SIG-M5 (cell line): ENCODE data around the gene C19orf12.
"Not testable (repeated sequence)": the region's sequence is repeated elsewhere in the genome, so short reads cannot be mapped to it uniquely, and the experiment has no call there.

ENCODE experiments used
- DNase-seq: peaks from one replicate; lab custom pipeline; 2025; lab: John Stamatoyannopoulos, UW

C19orf12 gene

DNA sequence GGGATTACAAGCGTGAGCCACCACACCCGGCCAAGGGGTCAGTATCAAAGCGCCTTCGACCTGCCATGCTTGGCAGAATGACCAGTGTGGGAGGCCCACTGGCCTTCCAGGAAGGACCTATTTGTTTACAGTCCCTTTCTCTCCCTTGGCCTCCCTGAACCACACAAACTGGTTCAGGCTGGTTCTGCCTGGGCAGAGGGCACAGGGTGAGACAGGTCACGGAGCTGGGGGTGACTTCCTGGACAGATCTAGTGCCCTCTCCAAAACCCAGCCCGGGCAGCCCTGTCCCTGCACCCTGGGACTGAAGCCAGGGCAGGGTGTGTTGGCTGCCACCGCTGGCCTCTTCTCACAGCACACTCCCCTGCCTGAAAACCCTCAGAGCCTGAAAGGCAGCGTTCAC, 38.5 kb downstream of the C19orf12 start:
- DNase-seq = no peak

DNA sequence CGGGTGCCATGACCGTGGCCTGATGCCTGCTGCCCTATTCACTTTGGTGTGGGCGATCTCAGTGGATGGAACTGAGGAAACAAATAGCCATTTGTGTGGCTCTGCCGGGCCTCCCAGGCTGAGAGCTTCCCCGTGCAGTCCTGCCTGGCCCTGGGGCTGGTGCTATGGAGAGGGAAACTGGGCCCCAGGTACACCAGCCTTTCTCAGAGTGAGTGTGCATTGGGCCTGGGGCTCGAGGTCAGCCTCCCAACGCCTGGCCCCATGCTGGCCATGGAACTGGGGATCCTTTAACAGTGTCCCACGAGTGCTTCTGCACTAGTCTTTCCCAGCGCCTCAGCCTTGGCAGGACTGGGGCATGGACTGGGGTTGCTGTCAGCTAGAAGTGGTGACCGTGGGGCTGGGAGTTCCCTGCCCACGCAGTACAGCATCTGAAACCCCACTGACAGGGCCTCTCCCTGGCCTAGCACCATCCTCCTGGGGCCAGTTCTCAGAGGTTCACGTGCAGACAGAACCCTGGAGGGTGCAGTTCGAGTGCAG, 39.3 kb downstream of the C19orf12 start:
- DNase-seq = no peak

DNA sequence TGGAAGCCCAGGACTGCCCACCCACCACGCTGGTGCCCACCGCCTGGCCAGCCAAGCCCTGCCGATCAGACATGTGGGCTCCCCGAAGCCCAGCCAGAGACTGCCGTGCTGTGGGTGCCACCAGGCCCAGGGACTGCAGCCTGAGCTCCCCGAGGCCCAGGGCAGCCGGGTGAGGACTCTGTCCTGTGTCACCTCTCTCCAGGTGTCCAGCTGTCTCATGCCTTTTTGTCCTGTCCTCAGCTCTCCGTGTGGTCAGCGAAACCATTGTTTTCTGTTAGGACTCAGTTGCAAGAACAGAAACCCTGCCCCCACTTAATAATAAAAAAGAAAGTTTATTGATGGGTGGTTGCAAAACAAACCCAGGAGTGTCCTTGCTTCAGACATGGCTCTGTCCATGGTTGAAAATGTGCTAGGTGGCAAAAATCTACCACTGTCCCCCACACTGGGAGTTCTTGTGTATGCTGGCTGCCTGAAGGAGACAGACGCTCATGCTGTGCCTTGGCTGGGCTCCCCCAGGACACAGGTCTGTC, 39.9 kb downstream of the C19orf12 start:
- DNase-seq = no peak

DNA sequence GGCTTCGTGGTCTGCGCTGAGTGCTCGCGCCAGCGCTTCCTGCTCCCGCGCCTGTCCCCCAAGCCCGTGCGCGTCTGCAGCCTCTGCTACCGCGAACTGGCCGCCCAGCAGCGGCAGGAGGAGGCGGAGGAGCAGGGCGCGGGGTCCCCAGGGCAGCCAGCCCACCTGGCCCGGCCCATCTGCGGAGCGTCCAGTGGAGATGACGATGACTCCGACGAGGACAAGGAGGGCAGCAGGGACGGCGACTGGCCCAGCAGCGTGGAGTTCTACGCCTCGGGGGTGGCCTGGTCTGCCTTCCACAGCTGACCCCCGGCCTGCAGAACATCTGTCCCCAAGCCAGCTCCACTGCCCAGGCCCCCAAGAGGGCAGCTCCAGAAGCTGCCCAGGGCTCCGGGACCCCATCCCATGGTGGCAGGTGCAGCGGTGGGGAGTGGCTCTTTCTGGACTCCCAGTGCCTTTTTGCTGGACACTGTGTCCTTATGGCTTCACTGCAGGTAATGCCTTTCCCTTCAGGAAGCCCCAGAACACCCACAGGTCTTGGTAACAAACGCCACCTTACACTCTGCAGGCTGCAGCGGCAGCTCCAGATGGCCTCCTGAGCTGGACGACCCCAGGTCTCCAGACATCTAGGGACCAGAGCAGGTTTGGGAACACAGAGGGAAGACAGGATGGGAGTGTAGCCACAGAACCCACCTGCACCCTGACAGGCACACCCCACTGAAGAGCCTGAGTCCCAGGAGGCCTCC, 40.5 kb downstream of the C19orf12 start:
- no peak for DNase-seq

DNA sequence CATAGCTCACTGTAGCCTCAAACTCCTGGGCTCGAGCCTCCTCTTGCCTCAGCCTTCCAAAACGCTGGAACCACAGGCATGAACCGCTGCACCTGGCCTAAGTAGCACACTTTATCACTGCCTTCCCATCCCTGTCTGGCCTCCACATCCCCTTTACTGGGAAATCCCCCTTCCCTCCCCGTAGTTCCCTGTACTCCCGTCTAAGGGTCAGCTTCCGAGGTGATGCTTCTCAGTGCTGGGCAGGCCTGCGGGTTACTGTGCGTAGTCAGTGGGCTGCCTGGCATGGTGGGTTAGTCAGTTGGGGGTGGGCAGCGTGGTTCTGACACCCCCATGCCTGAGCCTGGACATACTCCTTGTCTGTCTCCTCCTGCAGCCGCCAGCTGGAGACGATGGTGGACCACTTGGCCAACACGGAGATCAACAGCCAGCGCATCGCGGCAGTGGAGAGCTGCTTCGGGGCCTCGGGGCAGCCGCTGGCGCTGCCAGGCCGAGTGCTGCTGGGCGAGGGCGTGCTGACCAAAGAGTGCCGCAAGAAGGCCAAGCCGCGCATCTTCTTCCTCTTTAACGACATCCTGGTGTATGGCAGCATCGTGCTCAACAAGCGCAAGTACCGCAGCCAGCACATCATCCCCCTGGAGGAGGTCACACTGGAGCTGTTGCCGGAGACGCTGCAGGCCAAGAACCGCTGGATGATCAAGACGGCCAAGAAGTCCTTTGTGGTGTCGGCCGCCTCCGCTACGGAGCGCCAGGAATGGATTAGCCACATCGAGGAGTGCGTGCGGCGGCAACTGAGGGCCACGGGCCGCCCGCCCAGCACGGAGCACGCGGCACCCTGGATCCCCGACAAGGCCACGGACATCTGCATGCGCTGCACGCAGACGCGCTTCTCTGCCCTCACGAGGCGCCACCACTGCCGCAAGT, 41.4 kb downstream of the C19orf12 start:
- no peak for DNase-seq

DNA sequence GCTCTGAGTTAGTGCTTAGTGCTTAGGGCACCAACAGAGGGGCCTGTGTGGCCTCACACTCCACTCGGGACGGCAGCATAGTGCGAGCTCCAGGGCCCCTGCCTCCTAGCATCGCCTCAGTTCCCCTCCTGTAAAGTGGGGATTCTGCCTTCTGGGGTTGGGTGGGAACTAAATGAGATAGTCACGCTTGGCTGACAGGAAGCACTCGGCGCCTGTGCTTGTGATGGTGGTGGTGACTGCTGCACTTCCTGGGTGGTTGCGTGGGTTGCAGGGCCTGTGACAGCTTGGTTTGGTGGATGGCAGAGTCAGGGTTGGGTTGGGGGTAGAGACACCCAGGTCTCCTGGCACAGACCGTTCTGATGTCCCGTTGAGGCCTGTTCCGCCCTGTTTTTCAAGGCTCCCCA, 42.1 kb downstream of the C19orf12 start:
- DNase-seq = no peak

DNA sequence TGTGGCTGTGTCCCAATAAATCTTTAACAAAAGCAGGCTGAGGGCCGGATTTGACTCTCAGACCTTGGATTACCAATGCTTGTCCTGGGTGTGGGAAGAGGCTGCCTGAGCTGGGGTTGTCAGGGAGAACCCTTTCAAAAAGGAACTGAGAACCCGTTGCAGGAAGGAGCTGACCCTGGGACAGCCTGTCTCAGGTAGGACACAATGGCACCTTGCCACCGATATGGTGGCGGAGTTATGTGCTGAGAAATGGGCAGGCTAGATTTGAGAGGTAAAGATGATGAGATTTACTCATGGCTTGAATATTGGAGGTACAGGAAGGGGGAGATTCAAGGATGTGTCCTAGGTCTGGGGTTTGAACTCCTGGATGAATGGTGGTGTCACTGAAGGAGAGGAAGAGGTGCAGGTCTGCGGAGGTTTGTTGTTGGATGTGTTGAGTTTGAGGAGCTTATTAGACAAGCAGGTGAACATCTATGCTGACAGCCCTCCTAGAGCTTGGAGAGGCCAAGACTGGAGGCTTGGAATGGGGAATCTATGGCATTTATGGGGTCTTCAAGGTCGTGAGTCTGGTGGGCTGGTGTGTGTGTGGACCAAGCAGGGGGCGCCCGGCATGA, 42.6 kb downstream of the C19orf12 start:
- DNase-seq = no peak

DNA sequence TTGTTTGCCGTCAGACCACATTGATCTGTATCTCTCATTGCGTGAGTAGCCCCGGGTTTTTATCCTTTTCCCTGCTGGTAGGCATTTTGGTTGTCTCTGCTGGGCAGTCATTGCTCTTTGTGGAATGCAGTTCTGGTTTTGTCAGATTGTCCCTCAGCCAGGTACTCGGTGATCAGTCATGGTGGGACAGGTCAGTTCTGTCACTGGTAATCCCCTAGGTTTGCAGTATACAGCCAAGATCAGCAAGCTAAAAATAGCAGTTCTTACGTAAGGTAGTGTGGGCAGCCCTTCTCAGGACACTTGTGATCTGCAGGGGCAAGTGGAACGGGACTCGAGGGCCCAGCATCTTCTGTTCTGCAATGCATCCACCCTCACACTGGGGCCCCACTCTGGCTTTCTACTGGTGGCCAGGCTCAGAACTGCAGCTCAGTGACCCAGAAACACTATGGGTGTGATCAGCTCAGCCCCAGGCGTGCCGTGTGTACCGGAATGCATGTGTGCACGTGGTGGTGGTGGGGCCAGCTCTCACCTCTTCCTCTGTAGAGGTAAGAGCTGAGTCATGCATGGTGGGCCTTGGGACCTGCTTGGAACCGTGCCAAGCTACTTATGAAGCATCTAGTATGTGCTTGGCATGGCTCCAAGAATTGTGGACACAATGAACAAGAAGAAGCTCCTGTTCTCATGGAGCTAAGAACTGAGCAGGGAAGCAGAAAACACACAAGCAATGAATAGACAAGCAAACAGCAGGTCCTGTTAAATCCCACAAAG, 43.5 kb downstream of the C19orf12 start:
- no peak for DNase-seq

DNA sequence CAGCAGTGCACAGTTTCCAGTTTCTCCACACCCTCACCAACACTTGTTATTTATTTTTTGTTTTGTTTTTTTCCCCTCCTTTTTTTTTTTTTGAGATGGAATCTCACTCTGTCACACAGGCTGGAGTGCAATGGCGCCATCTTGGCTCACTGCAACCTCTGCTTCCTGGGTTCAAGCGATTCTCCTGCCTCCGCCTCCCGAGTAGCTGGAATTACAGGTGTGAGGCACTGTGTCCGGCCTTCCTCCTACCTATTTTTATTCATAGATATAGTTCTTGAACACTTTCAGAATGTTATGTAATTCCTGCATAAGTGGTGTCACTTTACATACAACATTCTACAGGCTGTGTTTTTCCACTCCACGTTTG, 44.1 kb downstream of the C19orf12 start:
- not testable (repeated sequence) for DNase-seq

DNA sequence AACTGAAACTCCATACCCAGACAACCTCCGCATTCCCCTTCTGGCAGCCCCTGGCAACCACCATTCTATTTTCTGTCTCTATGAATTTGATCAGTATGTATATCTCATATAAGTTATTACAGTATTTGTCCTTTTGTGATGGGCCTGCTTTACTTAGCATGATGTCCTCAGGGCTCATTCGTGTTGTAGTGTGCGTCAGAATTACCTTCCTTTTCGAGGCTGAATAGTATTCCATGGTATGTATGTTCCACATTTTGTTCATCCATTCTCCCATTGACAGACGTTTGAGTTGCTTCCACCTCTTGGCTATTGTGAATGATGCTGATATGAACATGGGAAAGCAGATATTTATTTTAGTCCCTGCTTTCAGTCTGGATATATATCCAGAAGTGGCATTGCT, 44.8 kb downstream of the C19orf12 start:
- DNase-seq = no peak

DNA sequence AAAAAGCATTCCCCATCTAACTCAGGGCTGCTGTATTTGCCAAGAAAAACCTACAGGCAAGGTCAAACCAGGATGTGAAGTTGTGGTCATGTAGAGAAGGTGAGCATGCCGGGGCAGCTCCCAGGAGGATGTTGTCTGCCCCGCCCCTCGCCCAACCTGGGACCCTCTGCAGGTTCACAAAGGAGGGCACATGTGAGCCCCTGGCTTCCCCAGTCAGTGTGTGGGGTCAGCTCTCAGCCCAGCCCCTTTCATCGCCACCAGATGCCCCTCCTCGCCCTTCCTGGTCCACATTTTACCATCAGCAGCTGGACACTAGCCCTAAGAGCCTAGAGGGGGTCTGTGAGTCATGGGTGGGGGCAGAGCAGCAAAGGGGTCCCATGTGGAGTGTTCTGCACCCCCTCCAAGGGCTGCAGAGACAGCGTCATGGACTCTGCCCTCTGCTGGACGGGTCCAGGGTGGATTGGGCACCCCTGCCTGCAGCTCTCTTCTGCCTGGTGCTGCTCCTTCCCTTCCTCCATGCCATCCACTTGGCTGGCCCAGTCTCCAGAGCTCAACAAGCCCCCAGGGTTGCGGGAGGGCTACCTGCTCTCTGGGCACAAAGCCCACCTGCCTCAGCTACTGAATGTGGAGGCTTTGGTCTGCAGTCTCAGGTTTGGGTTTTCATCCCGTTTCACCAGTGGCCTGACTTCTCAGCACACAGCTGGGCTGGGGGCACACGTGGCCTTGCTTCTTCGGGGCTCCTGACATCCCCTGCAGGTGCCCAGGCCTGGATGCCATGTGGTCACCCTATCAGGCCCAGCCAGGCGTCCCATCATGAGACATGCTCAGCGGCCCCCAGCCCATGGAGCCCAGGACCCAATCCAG, 46.1 kb downstream of the C19orf12 start:
- DNase-seq = no peak

DNA sequence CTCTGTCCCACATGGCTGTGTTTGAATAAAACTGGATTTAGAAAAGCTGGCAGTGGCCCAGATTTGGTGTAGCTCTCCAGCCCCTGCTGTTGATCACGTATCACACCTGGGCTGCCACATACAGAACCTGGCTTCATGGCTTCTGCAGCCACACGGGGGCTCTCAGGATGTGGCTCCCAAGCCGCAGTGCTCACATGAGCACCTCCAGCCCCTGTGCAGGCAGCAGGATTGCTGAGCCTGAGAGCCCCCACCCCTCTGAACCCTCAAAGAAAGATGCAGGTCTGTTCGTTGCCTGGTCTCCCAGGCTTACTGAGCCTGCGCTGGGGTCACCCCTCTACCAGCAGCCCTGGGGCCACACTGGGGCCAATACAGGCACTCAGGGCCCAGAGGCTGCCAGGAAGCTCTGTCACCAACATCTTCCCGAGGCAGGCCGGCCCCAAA, 47.1 kb downstream of the C19orf12 start:
- no peak for DNase-seq

DNA sequence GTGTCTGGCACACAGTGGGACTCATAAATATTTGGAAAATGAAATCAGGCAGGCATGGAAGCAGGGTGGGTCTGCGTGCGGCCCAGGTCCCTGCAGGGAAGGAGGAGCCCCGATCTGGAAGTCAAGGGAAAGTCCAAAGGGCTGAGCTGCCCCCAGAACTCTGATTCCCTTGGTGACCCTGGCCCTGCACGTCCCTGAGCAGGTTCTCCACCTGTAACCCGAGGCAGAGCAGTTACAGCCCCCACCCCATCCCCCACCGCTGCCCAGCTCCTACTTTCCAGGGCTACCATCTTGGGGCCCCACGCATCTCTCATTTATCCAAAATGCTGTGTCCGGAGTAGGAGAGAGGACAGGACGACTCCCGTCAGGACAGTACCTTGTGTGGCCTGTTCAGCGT, 47.7 kb downstream of the C19orf12 start:
- DNase-seq = no peak

DNA sequence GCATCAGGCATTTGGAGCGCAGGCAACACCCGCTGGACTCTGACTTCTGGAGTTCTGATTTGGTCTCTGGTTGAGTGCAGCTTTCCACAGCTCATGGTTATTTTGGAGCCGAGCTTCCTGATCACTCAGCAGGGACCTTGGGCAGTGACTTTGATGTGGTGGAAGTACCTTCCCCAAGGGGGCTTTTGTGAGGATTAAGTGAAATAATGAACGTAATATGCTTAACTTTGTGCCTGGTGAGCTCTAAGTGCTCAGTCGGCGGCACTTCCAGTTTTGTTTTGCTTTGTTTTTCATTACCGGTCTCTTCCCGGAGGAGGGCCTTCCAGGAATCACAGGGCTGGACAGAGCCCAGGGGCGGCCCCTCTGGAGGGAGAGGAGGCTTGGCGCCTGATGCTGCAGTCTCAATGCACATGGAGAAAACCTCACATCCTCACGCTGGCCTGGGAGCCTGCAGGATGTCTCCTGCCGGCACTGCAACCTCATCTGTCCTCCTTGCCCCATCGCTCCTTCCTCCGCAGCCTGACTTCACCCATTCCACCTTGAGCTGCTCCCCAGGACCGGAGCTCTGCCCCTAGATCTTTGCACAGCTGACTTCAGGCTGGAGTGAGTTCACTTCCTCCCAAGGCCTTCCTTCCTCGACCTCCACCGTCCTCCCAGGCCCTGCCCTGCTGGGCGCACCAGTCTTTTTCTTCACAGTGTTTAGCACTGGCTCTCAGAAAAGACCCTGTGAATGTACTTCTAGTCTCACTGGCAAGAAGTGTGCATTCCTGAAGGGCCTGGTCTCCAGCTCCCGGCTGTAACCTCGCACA, 48.3 kb downstream of the C19orf12 start:
- DNase-seq = no peak

DNA sequence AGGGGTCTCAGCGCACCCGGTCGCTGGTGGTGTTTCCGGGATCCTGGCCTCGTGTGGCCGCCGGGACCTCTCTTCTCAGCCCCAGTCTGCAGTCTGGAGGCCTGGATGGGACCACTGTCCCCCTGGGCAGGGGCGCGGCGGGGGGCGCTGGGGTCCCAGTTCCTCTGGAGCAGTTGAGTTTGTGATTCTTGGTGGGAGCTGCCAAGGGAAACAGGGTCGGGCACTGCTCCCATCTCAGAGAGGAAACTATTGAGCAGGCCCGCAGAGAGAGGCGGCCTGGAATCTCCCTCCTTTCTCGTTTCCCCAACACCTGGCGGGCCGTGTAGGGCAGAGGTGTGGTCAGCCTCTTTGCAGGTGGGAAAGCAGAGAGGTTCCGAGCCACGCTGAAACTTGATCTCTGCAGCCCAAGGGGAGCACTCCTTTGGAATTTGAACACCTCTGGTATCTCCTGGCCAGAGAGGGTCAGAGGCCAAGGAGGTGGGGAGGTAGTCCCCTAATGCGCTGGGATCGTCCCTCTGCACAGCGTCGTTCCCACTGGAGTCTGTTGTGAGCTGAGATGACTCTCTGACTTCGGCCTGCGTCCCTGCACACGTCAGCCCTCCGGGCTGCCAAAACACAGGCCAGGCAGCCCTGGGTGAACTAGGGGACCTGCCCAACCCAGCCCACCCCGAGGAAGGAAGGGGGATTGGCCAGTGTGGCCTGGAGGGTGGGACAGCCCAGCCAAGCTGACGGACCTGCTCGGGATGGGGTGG, 49.1 kb downstream of the C19orf12 start:
- no peak for DNase-seq

DNA sequence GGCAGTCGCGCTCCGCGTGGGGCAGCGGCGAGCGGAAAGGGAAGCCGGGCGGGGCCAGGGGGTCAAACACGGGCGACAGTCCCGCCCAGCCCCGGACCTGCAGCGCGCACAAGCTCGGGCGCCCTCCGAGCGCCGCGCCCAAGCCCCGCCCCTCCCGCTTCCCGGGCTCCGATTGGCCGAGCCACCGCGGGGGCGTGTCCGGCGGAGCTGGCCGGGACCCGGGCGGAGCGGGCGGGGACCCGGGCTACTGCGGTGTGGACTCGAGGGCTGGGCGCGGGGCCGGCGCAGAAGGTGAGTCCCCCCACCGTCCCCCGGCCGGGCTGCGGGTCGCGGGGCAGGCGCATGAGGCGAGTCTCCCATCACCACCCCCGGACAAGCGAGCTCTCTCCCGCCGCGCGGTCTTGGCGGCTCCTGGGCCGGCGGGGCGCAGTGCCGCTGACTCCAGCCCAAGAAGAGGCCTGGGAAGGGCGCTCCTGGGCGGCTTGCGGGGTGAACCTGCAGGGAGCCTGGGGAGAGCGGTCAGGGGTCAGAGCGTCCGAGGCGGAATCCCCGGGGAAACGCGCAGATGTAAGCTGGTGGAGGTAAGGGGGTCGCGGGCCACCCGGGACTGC, 49.7 kb downstream of the C19orf12 start, which contains the start of gene PLEKHF1:
PLEKHF1 (plus strand) TSS at position 247 of the 611 bp plus-strand sequence. CDS start 8,379 bp downstream, outside the sequence.
- DNase-seq = no peak

DNA sequence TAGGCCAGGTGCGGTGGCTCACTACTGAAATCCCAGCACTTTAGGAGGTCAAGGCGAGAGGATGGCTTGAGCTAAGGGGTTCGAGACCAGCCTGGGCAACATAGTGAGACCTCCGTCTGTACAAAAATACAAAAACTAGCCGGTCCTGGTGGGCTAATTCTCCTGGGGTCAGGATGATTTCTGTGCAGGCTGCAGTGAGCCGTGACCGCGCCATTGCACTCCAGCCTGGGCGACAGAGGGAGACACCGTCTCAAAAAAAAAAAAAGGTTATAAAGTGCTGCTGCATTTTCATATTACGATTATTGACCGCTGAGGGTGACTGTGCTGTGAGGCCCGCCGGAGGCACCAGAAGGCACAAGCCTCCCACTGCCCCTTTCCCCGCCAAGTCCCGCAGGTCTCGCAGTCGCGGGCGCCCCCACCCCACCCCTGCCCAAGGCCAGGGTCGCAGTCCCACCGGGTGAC, 50.3 kb downstream of the C19orf12 start:
- no peak for DNase-seq
